ENCODE results near the gene FAM20C. TPM values are rescaled to one million over a fixed set of nuclear protein-coding genes. Genes with fewer than 3 reads are reported as not detected.

Gene FAM20C
- total and polyA plus RNA-seq, 10 of the 15 experiments (the other 5 are each of a cell fraction or from before 2014, with no cell fraction given): 0.44 TPM; not detected in 9

DNA sequence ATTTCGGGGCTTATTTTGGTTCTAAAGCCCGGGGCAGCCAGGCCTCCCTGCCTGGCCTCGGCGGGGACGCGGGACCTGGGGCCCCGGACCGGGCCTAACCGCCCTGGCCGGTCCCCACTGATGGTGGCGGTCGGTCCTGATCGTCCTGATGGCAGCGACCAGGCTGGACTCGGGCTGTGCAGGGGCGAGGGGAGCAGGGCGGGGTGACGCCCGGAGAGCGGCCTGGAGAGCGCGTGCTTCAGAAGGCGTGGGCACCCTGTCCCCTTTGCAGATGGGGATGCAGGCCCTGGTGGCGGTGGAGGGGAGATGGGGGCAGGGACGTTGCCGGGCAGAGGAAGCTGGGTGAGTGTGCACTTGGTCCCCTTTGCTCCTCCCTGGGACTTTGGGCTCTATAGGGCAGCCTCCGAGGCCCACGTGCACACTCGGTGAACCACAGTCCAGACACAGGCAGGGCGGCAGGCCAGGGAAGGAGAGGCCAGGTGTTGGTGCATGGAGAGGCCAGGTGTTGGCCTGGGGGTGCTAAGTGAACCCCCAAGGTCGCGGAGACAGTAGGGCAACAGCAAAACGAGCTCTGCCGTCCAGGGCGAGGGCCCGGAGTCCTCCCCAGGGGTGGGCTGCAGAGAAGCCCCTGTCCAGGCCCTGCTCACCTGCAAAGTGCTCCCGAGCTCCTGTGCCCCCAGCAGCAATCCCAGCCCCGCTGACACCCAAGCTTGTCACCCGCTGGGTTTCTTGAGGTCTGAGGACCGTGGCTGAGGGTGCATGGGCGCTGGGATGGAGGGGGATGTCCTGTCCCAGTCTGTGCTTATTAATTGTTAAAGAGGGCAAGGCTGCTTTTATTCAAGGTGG is 42.4 kb upstream of the FAM20C start:
- ChIA-PET SMC1A (ENCODE audit: uncharacterized antibody, unreplicated experiment) (no interaction called here), RAD21 (ENCODE audit: unreplicated experiment) (no interaction called here), POLR2A (no interaction called here), CTCF (no interaction called here)
- ATAC-seq (no peak), FAIRE-seq (no peak), DNase-seq (ENCODE audit: low read depth, low spot score) (no peak)
- 34% methylated on average over 35 of the region's 41 CpGs for whole genome bisulfite sequencing (ENCODE audit: insufficient coverage, insufficient replicate concordance, low lambda C conversion rate, missing lambda C conversion rate)
- no peaks in the 10 kb centered on the region; the same call in 1 of the 3 replicates for H3K9me3 ChIP-seq (replicated peaks; ENCODE audit: control insufficient read depth, insufficient read depth, low read length)
- no peaks in the 10 kb centered on the region for H3K36me3 ChIP-seq (ENCODE audit: control insufficient read depth in 2 of 2, insufficient read depth in 2 of 2, low read length in 1 of 2)
- no peaks in the 10 kb centered on the region for H3K27me3 ChIP-seq (replicated peaks in 1 of 2; ENCODE audit: control insufficient read depth in 2 of 2, insufficient read depth in 2 of 2, low read length in 1 of 2)
- H3K4me3 ChIP-seq: peak overlapping the region; percentile 79; the same call in 1 of the 2 replicates
- H3K4me1 ChIP-seq (ENCODE audit: control insufficient read depth, insufficient read depth, low read length): peaks cover 6% of the 10 kb centered on the region
- intact Hi-C loops (cut with micrococcal nuclease; ENCODE audit: unreplicated experiment) (no loop called here), in situ Hi-C loops (cut with MboI) (no loop called here)
- H4K20me1 ChIP-seq (ENCODE audit: control insufficient read depth, insufficient read depth): no peaks in the 10 kb centered on the region
- H3K79me2 ChIP-seq (ENCODE audit: control insufficient read depth, insufficient read depth, low read length): no peaks in the 10 kb centered on the region
- peak overlapping the region; percentile 84 for H3K27ac ChIP-seq (ENCODE audit: control insufficient read depth, insufficient read depth)
- peak overlapping the region; percentile 78 for H3K9ac ChIP-seq (ENCODE audit: control insufficient read depth, insufficient read depth, low read length)
- H3K4me2 ChIP-seq (ENCODE audit: control insufficient read depth, insufficient read depth): peak overlapping the region; percentile 90
- no peak for TF ChIP-seq SUPT20H (IDR thresholded peaks at IDR 0.05; ENCODE audit: borderline replicate concordance, control insufficient read depth, low read depth, low read length)
- peak; percentile 55; the same call in 1 of the 2 replicates for TF ChIP-seq POLR2A (IDR thresholded peaks at IDR 0.05; ENCODE audit: low read depth, low read length)
- H2AFZ ChIP-seq (ENCODE audit: control insufficient read depth, low read depth, low read length): peak overlapping the region; percentile 66
- BruUV-seq (replicated peaks): no TSS peak

GRCh38 chr7:150811-151221 is 41.6 kb upstream of the FAM20C start:
- no peak overlapping the region for H3K27ac ChIP-seq (ENCODE audit: control insufficient read depth, insufficient read depth)
- H3K9ac ChIP-seq (ENCODE audit: control insufficient read depth, insufficient read depth, low read length): no peak overlapping the region
- peaks cover 6% of the 10 kb centered on the region for H3K4me1 ChIP-seq (ENCODE audit: control insufficient read depth, insufficient read depth, low read length)
- FAIRE-seq (no peak), ATAC-seq (no peak), DNase-seq (ENCODE audit: low read depth, low spot score) (no peak)
- no peak overlapping the region for H2AFZ ChIP-seq (ENCODE audit: control insufficient read depth, low read depth, low read length)
- WGBS (ENCODE audit: insufficient coverage, insufficient replicate concordance, low lambda C conversion rate, missing lambda C conversion rate): 87% methylated on average over 13 of the region's 13 CpGs
- no peak overlapping the region for H3K4me3 ChIP-seq
- RAD21 ChIA-PET (ENCODE audit: unreplicated experiment): no interaction called here
- H4K20me1 ChIP-seq (ENCODE audit: control insufficient read depth, insufficient read depth): no peaks in the 10 kb centered on the region
- in situ Hi-C loops (cut with MboI) (no loop called here), intact Hi-C loops (cut with micrococcal nuclease; ENCODE audit: unreplicated experiment) (no loop called here)
- no peaks in the 10 kb centered on the region for H3K27me3 ChIP-seq (replicated peaks in 1 of 2; ENCODE audit: control insufficient read depth in 2 of 2, insufficient read depth in 2 of 2, low read length in 1 of 2)
- no peak overlapping the region for H3K4me2 ChIP-seq (ENCODE audit: control insufficient read depth, insufficient read depth)
- SMC1A ChIA-PET (ENCODE audit: uncharacterized antibody, unreplicated experiment): no interaction called here
- H3K79me2 ChIP-seq (ENCODE audit: control insufficient read depth, insufficient read depth, low read length): no peaks in the 10 kb centered on the region
- no peaks in the 10 kb centered on the region for H3K36me3 ChIP-seq (ENCODE audit: control insufficient read depth in 2 of 2, insufficient read depth in 2 of 2, low read length in 1 of 2)
- CTCF ChIA-PET: no interaction called here
- BruUV-seq (replicated peaks): no TSS peak
- POLR2A ChIA-PET: no interaction called here
- H3K9me3 ChIP-seq (replicated peaks; ENCODE audit: control insufficient read depth, insufficient read depth, low read length): no peaks in the 10 kb centered on the region; the same call in 1 of the 3 replicates
- TF ChIP-seq, protein P1, sequence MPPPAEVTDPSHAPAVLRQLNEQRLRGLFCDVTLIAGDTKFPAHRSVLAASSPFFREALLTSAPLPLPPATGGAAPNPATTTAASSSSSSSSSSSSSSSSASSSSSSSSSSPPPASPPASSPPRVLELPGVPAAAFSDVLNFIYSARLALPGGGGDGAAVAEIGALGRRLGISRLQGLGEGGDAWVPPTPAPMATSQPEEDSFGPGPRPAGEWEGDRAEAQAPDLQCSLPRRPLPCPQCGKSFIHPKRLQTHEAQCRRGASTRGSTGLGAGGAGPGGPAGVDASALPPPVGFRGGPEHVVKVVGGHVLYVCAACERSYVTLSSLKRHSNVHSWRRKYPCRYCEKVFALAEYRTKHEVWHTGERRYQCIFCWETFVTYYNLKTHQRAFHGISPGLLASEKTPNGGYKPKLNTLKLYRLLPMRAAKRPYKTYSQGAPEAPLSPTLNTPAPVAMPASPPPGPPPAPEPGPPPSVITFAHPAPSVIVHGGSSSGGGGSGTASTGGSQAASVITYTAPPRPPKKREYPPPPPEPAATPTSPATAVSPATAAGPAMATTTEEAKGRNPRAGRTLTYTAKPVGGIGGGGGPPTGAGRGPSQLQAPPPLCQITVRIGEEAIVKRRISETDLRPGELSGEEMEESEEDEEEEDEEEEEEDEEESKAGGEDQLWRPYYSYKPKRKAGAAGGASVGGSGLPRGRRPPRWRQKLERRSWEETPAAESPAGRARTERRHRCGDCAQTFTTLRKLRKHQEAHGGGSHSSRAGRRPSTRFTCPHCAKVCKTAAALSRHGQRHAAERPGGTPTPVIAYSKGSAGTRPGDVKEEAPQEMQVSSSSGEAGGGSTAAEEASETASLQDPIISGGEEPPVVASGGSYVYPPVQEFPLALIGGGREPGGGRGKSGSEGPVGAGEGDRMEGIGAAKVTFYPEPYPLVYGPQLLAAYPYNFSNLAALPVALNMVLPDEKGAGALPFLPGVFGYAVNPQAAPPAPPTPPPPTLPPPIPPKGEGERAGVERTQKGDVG (CRISPR knock-in tag; IDR thresholded peaks at IDR 0.05): no peak
- TF ChIP-seq HDAC2 (IDR thresholded peaks at IDR 0.05) (no peak), DPF2 (IDR thresholded peaks at IDR 0.05) (no peak), KAT2A (conservative IDR thresholded peaks at IDR 0.05; ENCODE audit: control insufficient read depth, low read depth, low read length) (no peak)
- TF ChIP-seq, protein P2, sequence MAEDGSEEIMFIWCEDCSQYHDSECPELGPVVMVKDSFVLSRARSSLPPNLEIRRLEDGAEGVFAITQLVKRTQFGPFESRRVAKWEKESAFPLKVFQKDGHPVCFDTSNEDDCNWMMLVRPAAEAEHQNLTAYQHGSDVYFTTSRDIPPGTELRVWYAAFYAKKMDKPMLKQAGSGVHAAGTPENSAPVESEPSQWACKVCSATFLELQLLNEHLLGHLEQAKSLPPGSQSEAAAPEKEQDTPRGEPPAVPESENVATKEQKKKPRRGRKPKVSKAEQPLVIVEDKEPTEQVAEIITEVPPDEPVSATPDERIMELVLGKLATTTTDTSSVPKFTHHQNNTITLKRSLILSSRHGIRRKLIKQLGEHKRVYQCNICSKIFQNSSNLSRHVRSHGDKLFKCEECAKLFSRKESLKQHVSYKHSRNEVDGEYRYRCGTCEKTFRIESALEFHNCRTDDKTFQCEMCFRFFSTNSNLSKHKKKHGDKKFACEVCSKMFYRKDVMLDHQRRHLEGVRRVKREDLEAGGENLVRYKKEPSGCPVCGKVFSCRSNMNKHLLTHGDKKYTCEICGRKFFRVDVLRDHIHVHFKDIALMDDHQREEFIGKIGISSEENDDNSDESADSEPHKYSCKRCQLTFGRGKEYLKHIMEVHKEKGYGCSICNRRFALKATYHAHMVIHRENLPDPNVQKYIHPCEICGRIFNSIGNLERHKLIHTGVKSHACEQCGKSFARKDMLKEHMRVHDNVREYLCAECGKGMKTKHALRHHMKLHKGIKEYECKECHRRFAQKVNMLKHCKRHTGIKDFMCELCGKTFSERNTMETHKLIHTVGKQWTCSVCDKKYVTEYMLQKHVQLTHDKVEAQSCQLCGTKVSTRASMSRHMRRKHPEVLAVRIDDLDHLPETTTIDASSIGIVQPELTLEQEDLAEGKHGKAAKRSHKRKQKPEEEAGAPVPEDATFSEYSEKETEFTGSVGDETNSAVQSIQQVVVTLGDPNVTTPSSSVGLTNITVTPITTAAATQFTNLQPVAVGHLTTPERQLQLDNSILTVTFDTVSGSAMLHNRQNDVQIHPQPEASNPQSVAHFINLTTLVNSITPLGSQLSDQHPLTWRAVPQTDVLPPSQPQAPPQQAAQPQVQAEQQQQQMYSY (CRISPR knock-in tag; IDR thresholded peaks at IDR 0.05): no peak
